Measurements from ENCODE around the gene TPRG1. TPM values are rescaled to one million over a fixed set of nuclear protein-coding genes. Genes with fewer than 3 reads are reported as not detected.

Gene TPRG1
- total and polyA plus RNA-seq, 2 of the 4 experiments (the other 2 are of a cell fraction): 0.17 TPM; not detected in 1

GRCh38 chr3:189272500-189273119 is 100.8 kb downstream of the TPRG1 start:
- peaks cover 3% of the 10 kb centered on the region; the same call in 1 of the 2 replicates for H3K4me1 ChIP-seq (ENCODE audit: control insufficient read depth, insufficient read depth, low read length)
- H4K5ac ChIP-seq (ENCODE audit: low read depth, low read length): no peak overlapping the region
- TF ChIP-seq RAD21 (IDR thresholded peaks at IDR 0.05; ENCODE audit: low read length) (no peak), CEBPB (IDR thresholded peaks at IDR 0.05; ENCODE audit: low read depth, low read length) (no peak), ELK1 (IDR thresholded peaks at IDR 0.05; ENCODE audit: borderline replicate concordance, low read depth, low read length) (no peak), MAFK (IDR thresholded peaks at IDR 0.05; ENCODE audit: low read depth, low read length) (no peak), BHLHE40 (IDR thresholded peaks at IDR 0.05; ENCODE audit: low read depth, low read length) (no peak), CTCF (conservative IDR thresholded peaks at IDR 0.05; ENCODE audit: low read depth, low read length) (no peak), FOS (IDR thresholded peaks at IDR 0.05; ENCODE audit: low read depth, low read length) (no peak)
- no peaks in the 10 kb centered on the region for H3K9me3 ChIP-seq (ENCODE audit: control insufficient read depth, insufficient read depth, low read length)
- no peak overlapping the region for H3K56ac ChIP-seq (ENCODE audit: extremely low read depth, insufficient read depth, low read length)
- ATAC-seq (ENCODE audit: low read depth): no peak
- 83% methylated on average over 1 of the region's 4 CpGs; no CpG with 5 or more reads in 1 of the 2 experiments for WGBS, 2 experiments (ENCODE audit: extremely low coverage in 2 of 2, insufficient read length in 1 of 2)
- H3K27ac ChIP-seq (ENCODE audit: insufficient read depth, low read length): no peak overlapping the region
- no peak for DNase-seq
- no peaks in the 10 kb centered on the region for H3K36me3 ChIP-seq (ENCODE audit: control insufficient read depth, insufficient read depth, low read length)
- H2BK120ac ChIP-seq (ENCODE audit: low read depth, low read length): no peak overlapping the region
- in situ Hi-C loops (cut with MboI; ENCODE audit: low sequenced_read_pairs) (no loop called here), intact Hi-C loops (cut with micrococcal nuclease) (no loop called here), dilution Hi-C loops (cut with HindIII; ENCODE audit: low sequenced_read_pairs, unreplicated experiment) (no loop called here)
- H4K20me1 ChIP-seq (ENCODE audit: insufficient read depth, low read length): no peaks in the 10 kb centered on the region
- H2AK5ac ChIP-seq (ENCODE audit: low read depth, low read length): no peak overlapping the region
- H3K4me2 ChIP-seq (ENCODE audit: low read depth, low read length): no peak overlapping the region
- ChIA-PET CTCF (interaction anchor here (0.6 to 5.2 kb wide), 4 partner anchors 8 to 675 kb away, joined by 3 to 20 read pairs (median 4); no protein-coding TSS in a partner anchor), POLR2A (ENCODE audit: unreplicated experiment) (no interaction called here)
- no peak overlapping the region for H3K4ac ChIP-seq (ENCODE audit: low read depth, low read length)
- H3K27me3 ChIP-seq (ENCODE audit: control insufficient read depth, insufficient read depth, low read length): no peaks in the 10 kb centered on the region; the same call in 1 of the 2 replicates
- no peak overlapping the region for H3K9ac ChIP-seq (ENCODE audit: low read depth, low read length)
- H3K9me1 ChIP-seq (ENCODE audit: insufficient read depth, low read length): no peaks in the 10 kb centered on the region; the same call in 1 of the 2 replicates
- H3K14ac ChIP-seq (replicated peaks; ENCODE audit: low read depth, low read length): no peak overlapping the region
- H2BK5ac ChIP-seq (ENCODE audit: low read depth, low read length, poor library complexity, severe bottlenecking): no peak overlapping the region
- H2BK15ac ChIP-seq (ENCODE audit: low read depth, low read length): no peak overlapping the region
- no peak overlapping the region for H3K23ac ChIP-seq (ENCODE audit: low read depth, low read length)
- no peaks in the 10 kb centered on the region for H3K79me1 ChIP-seq (ENCODE audit: low read depth in 1 of 2, low read length in 2 of 2)
- no peak overlapping the region for H2AK9ac ChIP-seq (replicated peaks; ENCODE audit: low read depth, low read length, poor library complexity)
- no peak overlapping the region for H2AFZ ChIP-seq (replicated peaks; ENCODE audit: low read length, poor library complexity)
- H3K18ac ChIP-seq (ENCODE audit: low read depth, low read length): no peak overlapping the region
- H4K91ac ChIP-seq (ENCODE audit: insufficient read depth, low read depth, low read length): no peak overlapping the region
- H2BK20ac ChIP-seq (ENCODE audit: low read depth, low read length): no peak overlapping the region
- no TSS peak for BruUV-seq (replicated peaks)
- H3K4me3 ChIP-seq (ENCODE audit: insufficient read depth, low read depth, low read length): no peak overlapping the region
- no peak overlapping the region for H4K8ac ChIP-seq (ENCODE audit: low read depth in 2 of 2, low read length in 2 of 2)
